ENCODE results near the gene HOXD4. TPM values are rescaled to one million over a fixed set of nuclear protein-coding genes. Genes with fewer than 3 reads are reported as not detected.

The HOXD4 gene
- total RNA-seq, 1 experiment from 2014 or later: 0.26 TPM

DNA sequence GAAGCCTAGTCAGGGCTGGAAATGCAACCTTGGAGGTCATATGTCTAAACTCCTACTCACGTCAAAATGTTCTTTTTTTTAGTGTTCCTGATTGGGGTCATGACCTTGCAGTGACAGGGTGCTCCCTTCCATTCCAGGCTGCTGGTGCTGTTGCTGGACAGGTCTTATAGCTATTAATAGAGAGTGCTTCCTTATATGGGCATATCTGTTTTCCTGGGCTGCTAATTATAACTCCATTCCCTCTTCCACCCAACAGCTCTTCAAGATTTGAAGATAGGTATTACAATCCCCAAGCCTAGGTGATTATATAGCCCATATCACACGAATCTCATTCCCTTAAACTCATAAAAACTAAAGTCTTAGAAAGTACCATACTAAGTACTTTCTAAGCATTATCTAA is 18.4 kb downstream of the HOXD4 start:
- Histone ChIP-seq H3K4me3 (no peak overlapping the region), H3K36me3 (no peaks in the 10 kb centered on the region), H3K27me3 (no peaks in the 10 kb centered on the region), H3K9me3 (no peaks in the 10 kb centered on the region)
- DNase-seq: no peak

DNA sequence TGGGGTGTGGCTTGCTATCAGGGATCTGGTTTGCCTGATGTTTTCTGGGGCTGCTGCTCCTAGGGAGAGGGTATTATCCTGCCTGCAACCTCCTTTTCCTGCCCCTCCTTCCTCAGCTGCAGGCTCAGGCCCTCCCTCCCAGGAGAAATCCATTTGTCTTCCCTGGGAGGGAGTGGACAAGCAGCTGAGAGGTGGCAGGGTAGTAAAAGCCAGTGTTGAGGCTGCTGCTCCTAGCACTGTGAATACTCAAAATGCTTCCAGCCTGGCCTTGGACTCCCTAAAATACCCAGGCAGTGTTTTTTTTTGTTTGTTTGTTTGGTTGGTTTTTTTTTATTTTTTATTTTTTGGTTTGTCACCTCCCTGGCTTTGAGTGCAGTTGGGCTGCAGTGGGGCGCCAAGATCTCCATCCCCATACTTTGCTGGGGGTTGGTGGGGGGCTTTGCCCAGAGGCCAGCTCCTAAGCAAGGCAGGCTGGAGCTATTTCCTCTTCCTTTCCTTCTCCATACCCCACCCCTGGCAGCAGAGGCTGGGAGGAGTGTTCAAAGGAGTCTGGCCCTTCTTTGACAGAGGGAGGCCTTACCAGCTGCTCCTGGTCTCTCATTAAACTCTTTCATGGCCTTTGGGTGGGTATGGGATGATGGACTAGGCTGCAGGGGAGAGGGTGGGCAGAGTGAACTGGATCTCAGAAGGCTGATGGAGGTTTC is 19.4 kb downstream of the HOXD4 start:
- H3K9me3 ChIP-seq: no peaks in the 10 kb centered on the region
- DNase-seq: no peak
- H3K36me3 ChIP-seq: no peaks in the 10 kb centered on the region
- H3K4me3 ChIP-seq: no peak overlapping the region
- H3K27me3 ChIP-seq: no peaks in the 10 kb centered on the region

DNA sequence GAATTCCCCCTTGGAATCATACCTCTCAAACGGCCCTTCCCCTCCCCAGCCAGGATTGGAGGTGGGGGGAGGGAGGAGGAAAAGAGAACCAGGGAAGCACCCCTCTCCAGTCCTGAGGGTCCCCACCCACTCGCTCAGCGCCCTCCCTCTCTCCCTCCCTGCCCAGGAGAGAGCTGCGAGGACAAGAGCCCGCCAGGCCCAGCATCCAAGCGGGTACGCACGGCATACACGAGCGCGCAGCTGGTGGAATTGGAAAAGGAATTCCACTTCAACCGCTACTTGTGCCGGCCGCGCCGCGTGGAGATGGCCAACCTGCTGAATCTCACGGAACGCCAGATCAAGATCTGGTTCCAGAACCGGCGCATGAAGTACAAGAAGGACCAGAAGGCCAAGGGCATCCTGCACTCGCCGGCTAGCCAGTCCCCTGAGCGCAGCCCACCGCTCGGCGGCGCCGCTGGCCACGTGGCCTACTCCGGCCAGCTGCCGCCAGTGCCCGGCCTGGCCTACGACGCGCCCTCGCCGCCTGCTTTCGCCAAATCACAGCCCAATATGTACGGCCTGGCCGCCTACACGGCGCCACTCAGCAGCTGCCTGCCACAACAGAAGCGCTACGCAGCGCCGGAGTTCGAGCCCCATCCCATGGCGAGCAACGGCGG is 20.1 kb downstream of the HOXD4 start:
- Histone ChIP-seq H3K36me3 (no peaks in the 10 kb centered on the region), H3K27me3 (no peaks in the 10 kb centered on the region), H3K9me3 (no peaks in the 10 kb centered on the region), H3K4me3 (no peak overlapping the region)
- no peak for DNase-seq

DNA sequence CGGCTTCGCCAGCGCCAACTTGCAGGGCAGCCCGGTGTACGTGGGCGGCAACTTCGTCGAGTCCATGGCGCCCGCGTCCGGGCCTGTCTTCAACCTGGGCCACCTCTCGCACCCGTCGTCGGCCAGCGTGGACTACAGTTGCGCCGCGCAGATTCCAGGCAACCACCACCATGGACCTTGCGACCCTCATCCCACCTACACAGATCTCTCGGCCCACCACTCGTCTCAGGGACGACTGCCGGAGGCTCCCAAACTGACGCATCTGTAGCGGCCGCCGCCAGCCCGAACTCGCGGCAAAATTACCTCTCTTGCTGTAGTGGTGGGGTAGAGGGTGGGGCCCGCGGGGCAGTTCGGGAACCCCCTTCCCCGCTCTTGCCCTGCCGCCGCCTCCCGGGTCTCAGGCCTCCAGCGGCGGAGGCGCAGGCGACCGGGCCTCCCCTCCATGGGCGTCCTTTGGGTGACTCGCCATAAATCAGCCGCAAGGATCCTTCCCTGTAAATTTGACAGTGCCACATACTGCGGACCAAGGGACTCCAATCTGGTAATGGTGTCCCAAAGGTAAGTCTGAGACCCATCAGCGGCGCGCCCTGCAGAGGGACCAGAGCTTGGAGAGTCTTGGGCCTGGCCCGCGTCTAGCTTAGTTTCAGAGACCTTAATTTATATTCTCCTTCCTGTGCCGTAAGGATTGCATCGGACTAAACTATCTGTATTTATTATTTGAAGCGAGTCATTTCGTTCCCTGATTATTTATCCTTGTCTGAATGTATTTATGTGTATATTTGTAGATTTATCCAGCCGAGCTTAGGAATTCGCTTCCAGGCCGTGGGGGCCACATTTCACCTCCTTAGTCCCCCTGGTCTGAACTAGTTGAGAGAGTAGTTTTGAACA is 20.9 kb downstream of the HOXD4 start:
- Histone ChIP-seq H3K27me3 (no peaks in the 10 kb centered on the region), H3K9me3 (no peaks in the 10 kb centered on the region), H3K36me3 (no peaks in the 10 kb centered on the region), H3K4me3 (no peak overlapping the region)
- DNase-seq: no peak

DNA sequence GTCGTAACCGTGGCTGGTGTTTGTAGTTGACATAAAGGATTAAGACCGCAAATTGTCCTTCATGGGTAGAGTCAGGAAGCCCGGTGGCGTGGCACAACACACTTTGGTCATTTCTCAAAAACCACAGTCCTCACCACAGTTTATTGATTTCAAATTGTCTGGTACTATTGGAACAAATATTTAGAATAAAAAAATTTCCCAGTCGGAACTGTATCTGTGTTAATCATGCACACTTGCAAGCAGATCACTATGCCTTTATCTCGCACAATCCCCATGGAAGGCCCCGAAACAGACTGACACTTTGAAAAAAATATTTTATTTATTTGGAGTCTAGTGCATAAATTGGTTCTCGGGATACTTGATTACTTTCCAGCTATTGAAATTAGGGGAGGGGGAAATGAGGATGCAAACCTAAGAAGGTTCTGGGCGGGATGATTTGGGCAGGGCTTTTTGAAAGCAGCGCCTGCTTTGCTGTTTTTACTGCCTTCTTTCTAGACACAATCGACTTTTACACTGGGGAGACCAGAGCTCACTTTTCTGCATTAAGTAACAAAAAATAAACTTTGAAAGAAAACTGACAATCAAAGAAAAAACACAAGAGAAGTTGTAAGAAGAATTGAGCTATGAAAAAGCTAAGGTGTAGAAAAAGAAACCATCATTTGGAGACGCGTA is 21.7 kb downstream of the HOXD4 start:
- H3K27me3 ChIP-seq: no peaks in the 10 kb centered on the region
- H3K4me3 ChIP-seq: no peak overlapping the region
- no peaks in the 10 kb centered on the region for H3K36me3 ChIP-seq
- DNase-seq: no peak
- no peaks in the 10 kb centered on the region for H3K9me3 ChIP-seq

DNA sequence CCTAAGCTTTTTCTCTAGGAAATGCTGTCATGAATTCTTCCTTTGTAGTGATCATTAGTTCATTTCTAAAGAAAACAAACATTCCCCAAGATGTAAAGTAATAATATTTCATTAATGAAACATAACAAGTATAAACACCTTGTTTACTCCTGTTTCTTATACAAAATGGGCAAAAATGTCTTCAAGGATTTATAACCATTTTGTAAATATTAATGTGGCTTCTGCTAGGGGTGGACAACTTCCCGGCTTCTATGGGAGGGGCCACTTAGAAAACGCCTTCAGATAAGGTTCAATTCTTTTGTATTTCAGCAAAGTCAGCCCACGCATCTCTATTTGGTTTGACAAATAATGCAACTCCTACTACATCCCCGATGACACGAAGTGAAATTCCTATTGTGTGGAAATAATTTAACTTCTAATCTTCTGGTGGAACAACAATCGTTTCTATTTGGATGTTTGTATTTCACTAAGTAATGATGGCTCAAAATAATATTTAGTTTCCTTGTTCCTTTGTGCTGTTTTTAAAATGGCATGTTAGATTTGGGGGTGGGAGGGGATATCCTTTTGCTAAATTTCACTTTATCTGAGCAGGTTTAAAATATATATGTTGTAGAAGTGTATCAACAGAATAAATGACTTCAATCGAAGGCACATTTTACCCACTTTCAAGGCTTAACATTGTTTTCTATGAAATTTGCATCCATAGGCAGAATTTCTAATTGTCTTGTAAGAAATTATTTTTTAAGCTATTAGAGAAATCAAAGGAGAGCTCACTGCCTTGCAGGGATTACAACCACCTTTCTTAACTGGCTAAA is 22.4 kb downstream of the HOXD4 start:
- Histone ChIP-seq H3K36me3 (no peaks in the 10 kb centered on the region), H3K9me3 (no peaks in the 10 kb centered on the region), H3K27me3 (no peaks in the 10 kb centered on the region), H3K4me3 (no peak overlapping the region)
- DNase-seq: no peak

DNA sequence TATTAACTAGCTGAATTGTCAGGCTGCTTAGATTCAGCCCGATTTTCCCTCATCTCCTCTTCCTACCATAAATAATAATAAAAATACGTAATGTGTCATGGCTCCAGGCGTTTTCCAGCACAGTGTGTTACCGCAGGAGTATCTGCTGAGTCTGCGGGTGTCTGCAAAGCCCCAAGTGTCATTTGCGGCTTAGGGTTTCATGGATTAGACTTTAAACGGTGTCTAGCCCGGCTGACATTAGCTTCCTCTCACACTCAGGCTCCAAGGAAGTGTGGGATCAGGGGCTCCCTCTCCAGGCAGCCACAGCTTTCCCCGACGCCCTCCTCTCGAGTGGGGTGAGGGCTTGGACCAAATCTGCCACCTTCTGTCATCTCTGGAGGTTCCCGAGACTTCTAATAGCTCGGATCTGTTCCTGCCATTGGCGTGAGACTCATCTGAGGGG is 23.1 kb downstream of the HOXD4 start:
- Histone ChIP-seq H3K36me3 (no peaks in the 10 kb centered on the region), H3K27me3 (no peaks in the 10 kb centered on the region), H3K4me3 (no peak overlapping the region), H3K9me3 (no peaks in the 10 kb centered on the region)
- DNase-seq: no peak

DNA sequence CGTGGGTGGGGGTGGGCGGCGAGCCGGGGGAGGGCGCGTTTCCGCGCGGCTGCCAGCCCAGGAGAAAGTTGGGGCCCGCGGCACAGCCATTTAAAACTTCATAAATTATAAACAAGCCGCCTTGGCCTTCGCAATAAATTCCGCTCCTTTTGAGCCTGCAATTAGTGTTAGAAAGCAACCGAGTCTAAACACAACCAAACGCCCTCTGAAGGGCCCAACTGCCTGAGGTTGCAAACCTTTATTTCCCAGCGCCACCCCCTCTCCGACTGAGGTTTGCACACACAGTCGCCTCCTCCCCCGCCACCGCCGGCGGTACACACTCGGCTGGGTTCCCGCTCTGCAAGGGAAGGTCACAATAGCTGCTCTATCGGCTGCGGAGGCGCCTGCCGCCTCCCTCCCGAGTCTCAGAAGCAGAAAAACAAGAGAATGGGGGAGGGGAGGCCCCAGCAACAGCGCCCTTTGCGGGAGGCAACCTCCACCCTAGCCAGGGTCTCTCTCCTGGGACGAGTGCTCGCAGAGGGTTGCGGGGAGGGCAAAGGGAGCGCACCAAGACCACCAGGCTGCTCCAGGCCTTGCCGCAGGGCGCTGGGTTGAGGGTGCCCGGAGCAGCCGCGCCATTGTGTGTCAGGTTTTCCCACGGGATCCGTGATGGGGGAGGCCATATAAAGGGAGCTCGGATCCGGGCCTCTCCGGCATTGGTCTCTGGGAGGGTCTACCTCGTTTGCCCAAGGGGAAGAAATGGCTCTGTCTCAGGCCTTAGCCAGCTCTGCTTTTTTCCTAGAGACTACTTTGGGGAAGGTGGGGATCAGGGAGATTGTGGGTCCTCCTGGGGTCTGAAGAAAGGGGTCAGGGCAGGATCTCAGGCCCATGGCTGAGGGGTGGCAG is 23.7 kb downstream of the HOXD4 start:
- no peak overlapping the region for H3K4me3 ChIP-seq

DNA sequence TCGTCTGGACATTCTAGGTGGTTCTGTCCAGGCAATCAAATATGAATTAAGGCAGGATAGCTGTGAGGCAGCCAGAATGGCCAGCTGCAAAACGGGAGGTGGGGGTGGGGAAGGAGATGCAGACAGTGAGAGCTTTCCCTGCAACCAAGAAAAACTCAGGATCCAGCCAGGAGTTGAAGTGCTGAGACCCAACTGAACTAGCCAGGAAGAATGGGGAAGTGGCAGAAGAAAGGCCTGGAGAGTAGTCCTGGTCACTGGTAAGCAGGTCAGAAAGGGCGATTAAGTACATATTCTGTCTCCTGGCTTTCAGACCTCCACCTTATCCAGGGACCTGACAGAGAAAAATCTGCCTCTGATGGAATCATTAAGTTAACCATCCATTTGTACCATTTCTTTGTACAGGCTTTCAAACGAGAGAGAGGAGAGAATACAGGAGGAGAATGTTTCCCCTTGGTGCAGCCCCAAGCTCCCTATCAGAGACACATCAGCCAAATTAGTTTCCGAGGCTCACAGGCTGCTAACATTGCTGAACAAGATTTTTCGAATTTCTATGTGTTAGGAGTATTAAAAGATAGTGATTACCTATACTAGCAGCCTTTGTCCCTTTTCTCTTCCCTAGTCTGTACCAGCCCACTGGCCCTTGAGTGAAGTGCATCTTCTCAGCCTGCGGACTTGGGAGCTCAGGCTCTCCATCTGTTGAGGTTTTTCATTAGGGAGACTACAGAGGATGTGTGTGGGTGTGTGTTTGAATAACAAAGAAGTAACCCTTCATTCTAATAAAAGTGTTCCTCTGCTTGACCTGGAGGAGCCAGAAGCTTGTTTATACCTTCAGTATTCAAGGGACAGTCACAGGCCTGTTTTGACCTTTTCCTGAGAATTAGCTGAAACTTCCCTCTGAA is 24.6 kb downstream of the HOXD4 start:
- Histone ChIP-seq H3K36me3 (no peaks in the 10 kb centered on the region), H3K9me3 (no peaks in the 10 kb centered on the region), H3K4me3 (no peak overlapping the region), H3K27me3 (no peaks in the 10 kb centered on the region)
- DNase-seq: no peak

More for the DNA sequence above, 23.7 kb downstream of the HOXD4 start:
- no peak for DNase-seq
- Histone ChIP-seq H3K27me3 (no peaks in the 10 kb centered on the region), H3K36me3 (no peaks in the 10 kb centered on the region), H3K9me3 (no peaks in the 10 kb centered on the region)

DNA sequence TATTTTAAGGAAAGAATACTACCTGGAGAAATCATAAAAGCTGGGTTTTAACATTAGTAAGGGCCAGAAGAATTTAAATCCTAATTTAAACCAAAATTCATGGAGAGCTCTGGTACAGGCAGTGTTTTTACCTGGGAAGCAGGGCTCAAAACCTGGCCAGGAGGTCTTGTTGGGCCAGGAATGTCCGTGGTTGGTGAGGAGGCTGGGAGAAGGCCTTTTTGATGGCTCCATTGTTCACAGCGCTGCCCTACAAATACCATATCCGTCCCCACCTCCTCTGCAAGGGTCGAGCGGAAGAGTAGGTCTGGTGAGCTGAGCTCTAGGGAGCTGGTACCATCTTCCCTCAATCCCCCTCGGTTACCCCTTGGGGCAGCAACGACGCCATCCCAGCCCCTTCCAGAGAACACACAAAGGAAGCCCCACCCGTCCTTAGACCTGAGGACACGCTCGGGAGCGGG is 26.3 kb downstream of the HOXD4 start:
- no peaks in the 10 kb centered on the region for H3K36me3 ChIP-seq
- peak overlapping the region; percentile 43 for H3K4me3 ChIP-seq
- H3K27me3 ChIP-seq: no peaks in the 10 kb centered on the region
- H3K9me3 ChIP-seq: no peaks in the 10 kb centered on the region
- DNase-seq: no peak

DNA sequence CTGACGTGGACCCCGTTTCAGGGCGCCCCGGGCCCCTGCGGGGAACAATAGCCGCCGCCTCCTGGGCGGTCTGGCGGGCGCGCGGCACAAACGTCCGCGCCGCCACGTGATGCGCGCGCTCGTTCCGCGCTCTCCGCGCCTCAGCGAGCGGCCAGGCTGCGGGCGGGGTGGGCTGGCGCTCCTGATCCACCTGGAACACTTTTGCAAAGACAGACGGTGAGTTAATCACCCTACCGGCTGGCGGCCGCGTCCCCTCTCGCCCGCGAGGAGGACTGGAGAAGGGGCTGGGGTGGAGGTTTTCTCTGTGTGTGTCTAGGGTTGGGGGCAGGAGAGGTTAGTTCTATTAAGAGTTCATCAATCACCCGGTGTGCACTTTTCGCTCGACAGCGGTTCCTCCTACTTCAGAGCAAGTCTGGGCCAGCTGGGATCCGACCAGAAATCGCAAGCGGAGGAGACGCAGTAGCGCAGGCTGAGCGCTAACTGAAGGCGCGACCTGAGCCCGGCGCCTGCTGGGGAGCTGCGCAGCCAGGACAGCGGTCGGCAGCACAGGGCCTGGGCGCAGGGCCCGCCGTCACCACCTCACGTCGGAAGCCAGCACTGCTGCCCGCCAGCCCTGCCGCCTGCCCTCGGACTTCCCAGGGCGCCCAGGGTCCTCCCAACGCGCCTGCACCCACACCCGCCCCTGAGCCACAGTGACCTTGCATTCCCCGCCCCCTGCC is 26.8 kb downstream of the HOXD4 start:
- no peaks in the 10 kb centered on the region for H3K27me3 ChIP-seq
- DNase-seq: peak; percentile 23
- no peaks in the 10 kb centered on the region for H3K36me3 ChIP-seq
- H3K4me3 ChIP-seq: peak overlapping the region; percentile 43
- no peaks in the 10 kb centered on the region for H3K9me3 ChIP-seq

DNA sequence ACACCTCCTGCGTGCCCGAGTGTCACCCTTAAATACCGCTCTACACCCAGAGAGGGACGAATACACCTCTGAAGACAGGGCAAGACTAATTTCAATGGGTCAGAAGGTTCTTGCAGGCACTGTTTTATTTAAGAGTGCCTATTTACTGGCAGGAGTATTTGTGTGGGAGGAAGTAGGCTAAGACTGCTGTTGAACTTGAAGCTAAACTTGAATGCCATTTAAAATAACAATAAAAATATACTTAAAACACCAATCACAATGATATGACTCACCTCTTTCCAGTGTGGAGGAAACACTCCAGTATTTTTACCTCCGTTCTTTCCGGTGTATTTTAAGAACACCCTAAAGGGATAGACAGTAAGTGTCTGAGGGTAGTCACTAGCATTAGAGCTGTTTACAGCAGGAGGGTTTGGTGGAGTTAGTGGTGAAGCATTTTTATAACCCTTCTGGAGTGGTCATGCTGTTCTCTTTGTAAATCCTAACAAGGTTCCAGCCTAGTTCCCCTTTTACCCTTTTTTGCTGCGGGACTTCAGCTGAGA is 27.5 kb downstream of the HOXD4 start:
- Histone ChIP-seq H3K4me3 (peak overlapping the region; percentile 43), H3K27me3 (no peaks in the 10 kb centered on the region), H3K9me3 (no peaks in the 10 kb centered on the region), H3K36me3 (no peaks in the 10 kb centered on the region)
- no peak for DNase-seq

DNA sequence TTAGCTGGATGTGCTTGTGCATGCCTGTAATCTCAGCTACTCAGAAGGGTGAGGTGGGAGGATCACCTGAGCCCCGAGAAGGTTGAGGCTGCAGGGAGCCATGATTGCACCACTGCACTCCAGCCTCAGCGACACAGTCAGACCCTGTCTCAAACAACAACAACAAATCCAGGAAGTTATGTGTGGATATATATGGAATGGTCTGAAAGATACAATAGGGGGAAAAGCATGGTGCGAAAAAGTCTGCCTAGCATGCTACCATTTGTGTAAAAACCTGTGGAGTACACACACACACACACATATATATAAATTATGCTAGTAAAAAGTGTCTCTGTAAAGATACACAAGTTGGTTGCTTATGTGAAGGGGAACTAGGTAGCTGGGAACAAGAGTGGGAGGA is 30.2 kb downstream of the HOXD4 start:
- no peaks in the 10 kb centered on the region for H3K27me3 ChIP-seq
- no peaks in the 10 kb centered on the region for H3K36me3 ChIP-seq
- H3K4me3 ChIP-seq: no peak overlapping the region
- DNase-seq: no peak
- H3K9me3 ChIP-seq: no peaks in the 10 kb centered on the region

DNA sequence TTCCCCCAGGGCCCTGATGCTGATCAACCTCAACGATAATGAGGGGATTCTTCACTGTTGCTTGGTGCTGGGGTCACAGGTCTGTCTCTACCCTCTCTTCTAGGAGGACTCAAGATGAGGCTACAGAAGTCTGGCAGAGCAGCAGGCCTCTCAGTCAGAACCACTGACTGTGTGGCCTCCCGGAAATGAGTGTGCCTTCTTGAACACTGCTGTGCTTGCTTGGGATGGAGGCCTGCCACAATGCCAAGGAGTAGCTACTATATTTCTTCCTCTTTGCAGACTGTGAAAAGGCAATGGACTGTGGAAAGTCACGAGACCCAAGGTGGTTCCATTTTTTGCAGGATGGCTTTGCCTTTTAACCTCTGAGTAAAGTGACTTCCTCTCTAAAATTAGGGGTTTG is 31.3 kb downstream of the HOXD4 start:
- H3K27me3 ChIP-seq: no peaks in the 10 kb centered on the region
- no peaks in the 10 kb centered on the region for H3K36me3 ChIP-seq
- no peak for DNase-seq
- no peaks in the 10 kb centered on the region for H3K9me3 ChIP-seq
- H3K4me3 ChIP-seq: no peak overlapping the region

Data from MG63 (cell line).